Measurements from ENCODE around the gene SLC9A1.

DNA sequence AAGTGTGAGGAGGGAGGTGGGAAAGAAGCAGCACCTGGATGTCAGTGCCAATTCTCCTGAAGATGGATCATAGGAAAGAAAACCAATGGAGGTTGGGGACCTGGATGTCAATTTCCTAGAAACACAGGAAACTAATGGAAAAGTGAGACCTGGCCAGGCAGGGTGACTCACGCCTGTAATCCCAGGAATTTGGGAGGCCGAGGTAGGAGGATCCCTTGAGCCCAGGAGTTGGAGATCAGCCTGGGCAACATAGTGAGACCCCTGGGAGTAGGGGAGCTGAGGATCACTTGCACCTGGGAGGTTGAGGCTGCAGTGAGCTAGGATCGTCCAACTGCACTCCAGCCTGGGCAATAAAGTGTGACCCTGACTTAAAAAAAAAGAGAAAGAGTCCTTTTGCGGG is 21.4 kb upstream of the SLC9A1 start:
- TF ChIP-seq, protein P1, sequence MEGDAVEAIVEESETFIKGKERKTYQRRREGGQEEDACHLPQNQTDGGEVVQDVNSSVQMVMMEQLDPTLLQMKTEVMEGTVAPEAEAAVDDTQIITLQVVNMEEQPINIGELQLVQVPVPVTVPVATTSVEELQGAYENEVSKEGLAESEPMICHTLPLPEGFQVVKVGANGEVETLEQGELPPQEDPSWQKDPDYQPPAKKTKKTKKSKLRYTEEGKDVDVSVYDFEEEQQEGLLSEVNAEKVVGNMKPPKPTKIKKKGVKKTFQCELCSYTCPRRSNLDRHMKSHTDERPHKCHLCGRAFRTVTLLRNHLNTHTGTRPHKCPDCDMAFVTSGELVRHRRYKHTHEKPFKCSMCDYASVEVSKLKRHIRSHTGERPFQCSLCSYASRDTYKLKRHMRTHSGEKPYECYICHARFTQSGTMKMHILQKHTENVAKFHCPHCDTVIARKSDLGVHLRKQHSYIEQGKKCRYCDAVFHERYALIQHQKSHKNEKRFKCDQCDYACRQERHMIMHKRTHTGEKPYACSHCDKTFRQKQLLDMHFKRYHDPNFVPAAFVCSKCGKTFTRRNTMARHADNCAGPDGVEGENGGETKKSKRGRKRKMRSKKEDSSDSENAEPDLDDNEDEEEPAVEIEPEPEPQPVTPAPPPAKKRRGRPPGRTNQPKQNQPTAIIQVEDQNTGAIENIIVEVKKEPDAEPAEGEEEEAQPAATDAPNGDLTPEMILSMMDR (conservative IDR thresholded peaks at IDR 0.05; ENCODE audit: low read length) = no peak
- TF ChIP-seq EZH2phosphoT487 (IDR thresholded peaks at IDR 0.05; ENCODE audit: borderline replicate concordance, low read depth, low read length) = no peak

Data from OCI-LY7 (cell line).